HG02571 (cell line): ENCODE results near the gene PAPOLB.
"Not testable (repeated sequence)": the region's sequence is repeated elsewhere in the genome, so short reads cannot be mapped to it uniquely, and the experiment has no call there.

Experiments used
- ATAC-seq: cut with Tn5 transposase; IDR thresholded peaks from one replicate; pipeline ENCODE4 v1.9.1; 2021; ENCODE audit warnings: mild to moderate bottlenecking, moderate library complexity; ENCODE audit not compliant: unreplicated experiment

Gene PAPOLB

DNA sequence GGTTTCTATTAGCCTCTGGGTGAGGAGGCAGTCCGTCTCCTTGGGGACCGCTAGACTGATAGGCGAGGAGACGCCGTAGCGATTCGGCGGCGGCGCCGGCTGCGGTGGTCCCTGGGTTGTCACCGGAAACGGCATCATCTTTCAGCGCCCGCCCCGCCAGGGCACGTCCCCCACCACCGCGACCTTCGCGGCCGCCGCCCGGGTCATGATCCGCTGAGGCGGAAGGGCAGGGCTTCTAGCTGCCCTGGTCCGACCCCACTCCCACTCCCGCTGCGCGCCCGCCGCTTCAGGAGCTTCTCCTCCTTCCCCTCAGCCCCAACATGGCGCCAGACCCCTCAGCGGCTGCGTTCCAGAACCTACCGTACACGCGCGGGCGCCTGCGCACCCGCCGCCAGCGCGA lies at the start of gene PAPOLB:
Gene PAPOLB, minus strand, starts transcription at position 358 of the 400 bp plus-strand sequence. Its CDS starts 220 bp downstream, at position 138.
- no peak for ATAC-seq

DNA sequence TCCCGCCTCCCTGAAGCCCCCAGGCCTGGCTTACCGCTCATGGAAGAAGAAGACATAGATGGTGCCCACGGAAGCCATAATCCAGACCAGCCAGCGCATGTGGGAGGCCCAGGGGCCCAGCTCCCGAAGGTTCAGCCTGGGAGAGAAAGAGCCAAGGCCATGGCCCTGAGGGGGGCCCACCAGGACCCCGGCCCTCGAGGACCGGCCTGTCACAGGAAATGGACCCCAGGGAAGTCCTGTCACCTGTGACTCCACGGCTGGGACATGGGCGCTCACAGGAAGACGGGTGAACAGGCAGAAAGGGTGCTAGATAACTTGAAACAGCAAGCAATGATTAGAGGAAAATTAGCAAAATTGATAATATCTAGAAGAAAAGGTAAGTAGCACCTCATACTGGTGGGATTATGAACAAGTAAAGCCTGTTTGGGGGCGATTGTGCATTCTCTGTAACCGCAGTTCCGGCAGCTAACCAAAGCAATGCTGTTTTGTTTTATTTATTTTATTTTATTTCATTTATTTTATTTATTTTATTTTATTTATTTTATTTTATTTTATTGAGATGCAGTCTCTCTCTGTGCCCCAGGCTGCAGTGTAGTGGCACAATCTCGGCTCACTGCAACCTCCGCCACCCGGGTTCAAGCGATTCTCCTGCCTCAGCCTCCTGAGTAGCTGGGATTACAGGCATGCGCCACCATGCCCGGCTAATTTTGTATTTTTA lies 49.4 kb upstream of the PAPOLB start:
- ATAC-seq = no peak

DNA sequence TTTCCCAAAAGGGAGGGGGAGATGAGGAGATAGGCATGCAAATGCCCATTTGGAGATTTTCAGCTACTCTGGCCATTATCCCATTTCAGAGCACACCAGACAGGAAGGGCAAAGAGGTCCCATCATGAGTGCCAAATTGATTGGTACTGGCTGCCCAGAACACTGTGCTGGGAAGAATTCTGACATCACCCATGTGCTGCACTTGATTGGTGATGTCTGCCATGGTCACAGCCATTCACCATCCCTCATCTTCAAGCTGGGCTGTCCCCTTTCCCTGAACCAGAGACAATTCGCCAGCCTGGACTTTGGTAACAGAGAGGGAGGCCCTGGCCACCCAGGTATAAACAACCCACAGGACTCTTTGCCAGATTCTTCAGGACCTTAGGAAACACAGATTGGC lies 44.9 kb upstream of the PAPOLB start:
- ATAC-seq = no peak

GRCh38 chr7:4905171-4905570 lies 43.3 kb upstream of the PAPOLB start:
- no peak for ATAC-seq

- ATAC-seq = no peak
Measured at GRCh38 chr7:4904346-4904745, 42.5 kb upstream of the PAPOLB start.

- no peak for ATAC-seq
Measured at GRCh38 chr7:4895766-4896165, 33.9 kb upstream of the PAPOLB start.

GRCh38 chr7:4894482-4894881 lies 32.7 kb upstream of the PAPOLB start:
- ATAC-seq = no peak

DNA sequence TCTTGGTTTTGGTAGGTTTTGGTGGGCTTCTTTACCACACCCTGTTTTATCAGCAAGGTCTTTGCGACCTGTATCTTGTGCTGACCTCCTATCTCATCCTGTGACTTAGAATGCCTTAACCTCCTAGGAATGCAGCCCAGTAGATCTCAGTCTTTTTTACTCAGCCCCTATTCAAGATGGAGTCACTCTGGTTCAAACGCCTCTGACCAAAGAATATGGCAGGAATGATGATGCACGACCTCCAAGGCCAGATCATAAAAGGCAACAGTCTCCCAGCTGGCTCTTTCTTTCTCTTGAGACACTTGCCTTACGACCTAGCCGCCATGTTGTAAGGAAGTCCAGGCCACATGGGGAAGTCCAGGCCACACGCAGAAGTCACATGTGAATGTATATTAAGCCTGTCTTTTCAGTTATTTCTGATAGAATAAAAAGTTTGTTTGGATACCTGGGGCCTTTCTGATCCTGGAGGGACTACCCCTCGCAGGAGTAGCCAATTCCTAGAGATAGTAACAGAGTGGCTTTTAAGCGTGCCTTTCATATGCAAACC lies 32.2 kb upstream of the PAPOLB start:
- no peak for ATAC-seq

GRCh38 chr7:4893188-4893587 lies 31.4 kb upstream of the PAPOLB start:
- ATAC-seq = not testable (repeated sequence)

- not testable (repeated sequence) for ATAC-seq
Measured at GRCh38 chr7:4891522-4891921, 29.7 kb upstream of the PAPOLB start.

- no peak for ATAC-seq
Measured at GRCh38 chr7:4889682-4890081, 27.9 kb upstream of the PAPOLB start.

- no peak for ATAC-seq
Measured at GRCh38 chr7:4888161-4888560, 26.3 kb upstream of the PAPOLB start.

- ATAC-seq = no peak
Measured at GRCh38 chr7:4886671-4887070, 24.8 kb upstream of the PAPOLB start.

GRCh38 chr7:4885317-4885807 lies 23.5 kb upstream of the PAPOLB start:
- no peak for ATAC-seq

- no peak for ATAC-seq
Measured at GRCh38 chr7:4884164-4884563, 22.3 kb upstream of the PAPOLB start.

- ATAC-seq = no peak
Measured at GRCh38 chr7:4883372-4884144, 21.7 kb upstream of the PAPOLB start, which contains the start of gene RADIL. Gene RADIL (minus strand): TSS chr7:4883716. CDS start chr7:4878139, 5,577 bp downstream.

- no peak for ATAC-seq
Measured at GRCh38 chr7:4883033-4883371, 21.2 kb upstream of the PAPOLB start.

- no peak for ATAC-seq
Measured at GRCh38 chr7:4882169-4883032, 20.6 kb upstream of the PAPOLB start.

DNA sequence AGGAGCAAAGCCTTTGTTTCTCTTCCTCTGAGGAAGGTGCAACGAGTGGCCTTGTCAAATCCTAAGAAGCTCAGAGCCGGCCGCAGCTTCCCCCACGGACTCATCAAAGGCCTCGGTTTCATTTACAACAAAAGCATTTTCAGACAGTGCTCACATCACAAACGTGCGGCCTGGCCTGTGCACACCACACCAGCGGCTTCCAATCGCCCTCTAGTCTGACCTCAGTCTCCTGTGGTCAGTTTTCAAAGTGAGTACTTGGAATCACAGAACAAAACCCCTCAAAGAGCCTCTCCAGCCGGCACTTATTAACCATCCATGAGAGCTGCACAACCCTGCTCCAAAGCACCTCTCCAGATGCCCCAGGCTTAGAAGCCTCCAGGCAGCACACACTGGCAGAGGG lies 18.4 kb upstream of the PAPOLB start:
- no peak for ATAC-seq

GRCh38 chr7:4879396-4880081 lies 17.7 kb upstream of the PAPOLB start:
- ATAC-seq = no peak
